Measurements from ENCODE around the gene GON7.
A peak's percentile ranks its signal among the peaks of the same experiment; 100 is the strongest.
"Not testable (repeated sequence)": the region's sequence is repeated elsewhere in the genome, so short reads cannot be mapped to it uniquely, and the experiment has no call there.

GON7 gene

DNA sequence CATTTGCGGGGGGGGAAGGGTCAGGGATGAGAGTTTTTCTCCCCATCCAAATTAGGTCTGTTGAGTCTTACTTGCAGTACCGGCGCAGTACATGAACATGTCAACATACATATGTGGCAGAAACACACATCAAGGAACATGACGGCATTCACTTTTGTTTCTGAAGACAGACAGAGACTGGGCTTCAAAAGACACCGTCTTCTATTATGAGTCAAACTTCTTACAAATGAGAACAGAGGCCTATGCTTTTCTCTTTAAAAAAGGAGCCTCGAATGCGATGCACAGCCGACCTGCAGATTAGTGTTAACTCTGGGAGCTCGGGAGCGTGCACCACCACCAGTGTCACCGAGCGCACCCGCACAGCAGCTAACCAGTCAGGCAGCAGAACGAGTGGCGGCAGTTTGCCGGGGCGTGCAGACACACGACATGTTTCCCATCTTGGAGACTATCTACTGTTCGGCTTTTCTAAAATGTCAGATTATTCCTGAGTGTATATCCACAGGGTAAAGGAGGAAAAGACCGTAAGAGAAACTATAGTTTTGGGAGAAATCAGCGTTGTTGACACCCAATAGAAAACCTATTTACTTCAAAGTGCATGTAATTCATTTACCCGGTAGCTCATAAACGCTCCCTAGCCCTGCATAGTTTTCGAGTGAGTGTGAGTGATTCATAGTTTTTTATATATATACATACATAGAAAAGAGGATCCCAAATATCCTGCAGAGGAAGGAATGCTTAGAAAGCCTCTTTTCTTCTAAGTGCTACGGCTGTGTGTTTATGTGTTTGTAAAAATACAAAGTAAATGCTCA is 33.2 kb upstream of the GON7 start:
- no peak for DNase-seq (ENCODE audit: extremely low spot score)
- TF ChIP-seq, protein P1, sequence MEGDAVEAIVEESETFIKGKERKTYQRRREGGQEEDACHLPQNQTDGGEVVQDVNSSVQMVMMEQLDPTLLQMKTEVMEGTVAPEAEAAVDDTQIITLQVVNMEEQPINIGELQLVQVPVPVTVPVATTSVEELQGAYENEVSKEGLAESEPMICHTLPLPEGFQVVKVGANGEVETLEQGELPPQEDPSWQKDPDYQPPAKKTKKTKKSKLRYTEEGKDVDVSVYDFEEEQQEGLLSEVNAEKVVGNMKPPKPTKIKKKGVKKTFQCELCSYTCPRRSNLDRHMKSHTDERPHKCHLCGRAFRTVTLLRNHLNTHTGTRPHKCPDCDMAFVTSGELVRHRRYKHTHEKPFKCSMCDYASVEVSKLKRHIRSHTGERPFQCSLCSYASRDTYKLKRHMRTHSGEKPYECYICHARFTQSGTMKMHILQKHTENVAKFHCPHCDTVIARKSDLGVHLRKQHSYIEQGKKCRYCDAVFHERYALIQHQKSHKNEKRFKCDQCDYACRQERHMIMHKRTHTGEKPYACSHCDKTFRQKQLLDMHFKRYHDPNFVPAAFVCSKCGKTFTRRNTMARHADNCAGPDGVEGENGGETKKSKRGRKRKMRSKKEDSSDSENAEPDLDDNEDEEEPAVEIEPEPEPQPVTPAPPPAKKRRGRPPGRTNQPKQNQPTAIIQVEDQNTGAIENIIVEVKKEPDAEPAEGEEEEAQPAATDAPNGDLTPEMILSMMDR (IDR thresholded peaks at IDR 0.05; ENCODE audit: control extremely low read depth, extremely low read depth, low read depth, missing control alignments): no peak
- POLR2A ChIA-PET: no interaction called here
- CTCF ChIA-PET: interaction anchor here (1.0 to 1.1 kb wide), 2 partner anchors 10 to 32 kb away, joined by 3 read pairs; partner anchors contain the start of gene UBR7

DNA sequence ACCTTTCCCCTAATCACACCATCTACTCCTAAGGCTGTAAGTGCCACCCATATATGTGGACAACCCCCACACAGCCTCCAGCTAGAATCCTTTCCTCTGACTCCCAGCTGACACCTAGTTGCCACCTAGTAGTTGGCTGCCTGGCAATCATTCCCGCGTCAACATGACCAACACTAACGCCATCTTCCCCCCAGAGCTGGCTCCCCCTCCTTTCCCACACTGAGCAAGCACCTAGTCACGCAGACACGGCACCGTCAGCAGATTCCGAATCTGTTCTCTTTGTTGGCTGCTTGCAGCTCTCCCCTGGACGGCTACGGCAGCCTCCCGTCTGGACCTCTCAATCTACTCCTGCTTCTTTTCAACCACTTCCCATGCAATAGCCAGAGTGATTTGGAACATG is 27.9 kb upstream of the GON7 start:
- POLR2A ChIA-PET: no interaction called here
- TF ChIP-seq, protein P1 (IDR thresholded peaks at IDR 0.05; ENCODE audit: control extremely low read depth, extremely low read depth, low read depth, missing control alignments): no peak
- CTCF ChIA-PET: interaction anchor here (1.1 kb wide), 2 partner anchors 27 to 59 kb away, joined by 3 to 4 read pairs; partner anchors contain the start of gene UBR7
- no peak for DNase-seq (ENCODE audit: extremely low spot score)

DNA sequence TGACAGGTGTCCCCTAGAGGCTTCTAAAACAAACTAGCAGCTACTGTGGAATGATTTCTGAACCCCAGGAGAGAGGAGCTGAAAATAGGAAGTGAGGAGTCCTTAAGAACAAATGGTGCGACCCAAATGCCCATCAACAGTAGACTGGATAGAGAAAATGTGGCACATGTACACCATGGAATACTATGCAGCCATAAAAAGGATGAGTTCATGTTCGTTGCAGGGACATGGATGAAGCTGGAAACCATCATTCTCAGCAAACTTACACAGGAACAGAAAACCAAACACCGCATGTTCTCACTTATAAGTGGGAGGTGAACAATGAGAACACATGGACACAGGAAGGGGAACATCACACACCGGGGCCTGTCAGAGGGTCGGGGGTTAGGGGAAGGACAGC is 26.2 kb upstream of the GON7 start:
- DNase-seq (ENCODE audit: extremely low spot score); POLR2A ChIA-PET: not testable (repeated sequence)
- CTCF ChIA-PET: interaction anchor here (0.8 to 2.0 kb wide), 5 partner anchors 14 to 386 kb away, joined by 3 to 6 read pairs (median 4); no protein-coding TSS in a partner anchor

DNA sequence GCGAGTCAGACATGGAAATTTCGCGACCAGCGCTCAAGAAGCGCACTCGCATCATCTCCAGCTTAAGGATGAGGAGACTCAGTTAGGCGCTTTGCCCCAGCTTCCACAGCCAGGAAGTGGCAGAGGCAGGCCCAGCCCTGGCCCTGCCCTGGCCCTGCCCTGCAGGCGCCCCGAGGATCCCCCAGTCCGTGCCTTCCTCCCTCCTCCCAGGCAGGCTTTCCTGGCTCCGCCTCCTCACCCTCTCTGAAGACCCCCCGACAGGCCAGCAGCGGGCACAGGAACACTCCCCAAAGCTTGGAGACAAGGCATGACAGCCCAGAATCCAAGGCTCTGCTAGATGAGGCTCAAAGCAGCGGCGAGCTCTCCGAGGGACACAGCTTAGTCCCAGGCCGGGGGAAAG is 25.3 kb upstream of the GON7 start:
- TF ChIP-seq, protein P1 (IDR thresholded peaks at IDR 0.05; ENCODE audit: control extremely low read depth, extremely low read depth, low read depth, missing control alignments): no peak
- ChIA-PET POLR2A (no interaction called here), CTCF (interaction anchor here (1.3 to 2.0 kb wide), 6 partner anchors 13 to 387 kb away, joined by 3 to 8 read pairs (median 4); no protein-coding TSS in a partner anchor)
- DNase-seq (ENCODE audit: extremely low spot score): no peak

DNA sequence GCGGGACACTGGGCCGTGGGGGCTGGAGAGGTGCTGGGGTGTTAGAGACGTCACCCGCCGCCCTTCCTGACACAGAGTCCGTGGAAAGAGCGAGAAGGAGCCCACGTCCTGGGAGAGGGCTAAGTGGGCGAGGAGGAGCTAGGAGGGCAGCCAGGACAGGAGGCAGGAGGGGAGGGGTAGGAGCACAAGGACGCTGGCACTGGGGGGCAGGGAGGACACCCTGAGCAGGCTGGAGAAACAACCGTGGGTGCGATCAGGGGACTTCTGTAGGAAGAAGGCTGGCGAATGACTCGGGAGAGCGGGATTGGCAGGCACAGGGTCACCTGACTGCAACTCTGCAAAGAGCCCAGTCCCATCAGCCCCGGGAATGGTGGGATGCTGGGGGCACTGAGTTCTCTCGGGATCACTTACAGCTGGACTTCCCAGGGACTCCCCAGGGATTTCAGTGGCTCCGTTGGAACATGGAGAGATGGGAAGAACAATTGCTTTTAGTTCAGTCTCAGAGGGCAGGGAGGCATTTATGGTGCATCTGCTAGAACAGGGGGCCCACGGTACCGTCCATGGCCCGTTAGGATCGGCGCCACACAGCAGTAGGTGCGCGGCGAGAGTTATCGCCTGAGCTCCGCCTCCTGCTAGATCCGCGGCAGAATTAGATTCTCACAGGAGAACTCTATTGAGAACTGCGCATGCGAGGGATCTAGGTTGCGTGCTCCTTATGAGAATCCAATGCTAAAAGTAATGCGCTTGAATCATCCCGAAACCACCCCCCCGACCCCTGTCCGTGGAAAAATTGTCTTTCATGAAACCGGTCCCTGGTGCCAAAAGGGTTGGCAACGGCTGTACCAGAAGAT is 24.5 kb upstream of the GON7 start:
- ChIA-PET CTCF (interaction anchor here (1.5 to 2.0 kb wide), 3 partner anchors 41 to 118 kb away, joined by 3 to 8 read pairs (median 3); no protein-coding TSS in a partner anchor), POLR2A (interaction anchor here (1.3 kb wide), 1 partner anchor 24 kb away, joined by 3 read pairs; the partner anchor contains the start of genes GON7 and UBR7)
- TF ChIP-seq, protein P1 (IDR thresholded peaks at IDR 0.05; ENCODE audit: control extremely low read depth, extremely low read depth, low read depth, missing control alignments): no peak
- DNase-seq (ENCODE audit: extremely low spot score): peak; percentile 39

DNA sequence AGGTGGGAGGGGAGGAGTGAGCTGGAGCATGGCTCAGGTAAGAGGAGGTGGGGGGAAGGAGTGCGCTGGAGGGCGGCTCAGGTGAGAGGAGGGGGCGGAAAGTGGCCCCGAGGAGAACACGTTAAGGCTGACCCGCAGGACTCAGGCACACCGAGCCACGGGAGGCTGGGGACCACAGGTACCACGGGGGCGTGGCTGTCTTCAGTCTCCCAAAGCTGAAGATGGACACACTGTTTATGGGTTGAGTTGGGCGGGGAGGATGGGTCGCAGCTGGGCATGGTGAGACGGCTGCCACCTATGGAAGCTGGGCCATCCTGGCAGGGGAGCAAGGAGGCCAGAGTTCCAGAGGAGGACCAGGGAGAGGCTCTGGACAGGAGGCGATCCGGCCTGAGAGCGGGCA is 23.7 kb upstream of the GON7 start:
- ChIA-PET POLR2A (interaction anchor here (1.3 kb wide), 1 partner anchor 23 kb away, joined by 3 read pairs; the partner anchor contains the start of genes GON7 and UBR7), CTCF (interaction anchor here (2.0 kb wide), 1 partner anchor 117 kb away, joined by 8 read pairs; no protein-coding TSS in a partner anchor)
- TF ChIP-seq, protein P1 (IDR thresholded peaks at IDR 0.05; ENCODE audit: control extremely low read depth, extremely low read depth, low read depth, missing control alignments): no peak
- DNase-seq (ENCODE audit: extremely low spot score): no peak
